Nephron (organoid): ENCODE measurements around the gene GBP1.
"Not testable (repeated sequence)": the region's sequence is repeated elsewhere in the genome, so short reads cannot be mapped to it uniquely, and the experiment has no call there.

Source experiments
- H3K27ac Mint-ChIP-seq, 3 experiments: 2 replicates each; pipeline ENCODE4 v1.8.0; 2020; ENCODE audit warnings: mixed read lengths in 3 of 3, mild to moderate bottlenecking in 2 of 3, moderate library complexity in 1 of 3
- H3K27me3 Mint-ChIP-seq: 2 replicates; pipeline ENCODE4 v1.8.0; 2021; ENCODE audit warnings: low read depth, mild to moderate bottlenecking, moderate library complexity, mixed read lengths
- H3K36me3 Mint-ChIP-seq: 2 replicates; pipeline ENCODE4 v1.8.0; 2020; ENCODE audit warnings: low read depth, mixed read lengths
- H3K4me1 Mint-ChIP-seq: 2 replicates; pipeline ENCODE4 v1.8.0; 2020; ENCODE audit warnings: mixed read lengths
- H3K4me3 Mint-ChIP-seq, 3 experiments: 2 replicates each; pipeline ENCODE4 v1.8.0; 2020; ENCODE audit warnings: mild to moderate bottlenecking in 3 of 3, mixed read lengths in 3 of 3, moderate library complexity in 2 of 3
- H3K9me3 Mint-ChIP-seq: 2 replicates; pipeline ENCODE4 v1.8.0; 2020; ENCODE audit warnings: mixed read lengths
- TF ChIP-seq, protein P1 (sequence below), 3 experiments: fragments of 200-600 bp; sonication (generic); IDR thresholded peaks; one replicate each; pipeline ENCODE4 v1.5.0; 2021; ENCODE audit warnings: antibody characterized with exemption in 3 of 3; ENCODE audit not compliant: unreplicated experiment in 3 of 3

Gene GBP1

DNA sequence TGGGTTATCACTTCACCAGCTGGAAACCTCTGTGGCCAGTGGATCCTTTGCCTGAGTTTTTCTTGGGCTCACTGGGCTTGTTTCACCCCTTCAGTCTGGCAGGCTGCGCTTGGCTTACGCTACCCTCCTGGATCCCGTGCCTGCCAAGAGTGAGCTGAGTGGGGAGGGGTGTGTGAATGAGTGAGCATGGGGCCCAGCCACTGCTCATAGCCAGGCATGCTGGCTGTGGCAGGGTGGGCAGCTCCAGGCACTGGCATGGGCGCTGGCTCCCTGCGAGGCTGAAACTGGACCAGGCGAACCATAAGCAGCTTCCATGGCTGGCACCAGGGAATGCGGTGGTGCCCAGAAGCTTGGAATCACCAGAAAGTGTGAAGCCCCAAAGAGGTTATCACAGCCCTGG lies 22.5 kb downstream of the GBP1 start:
- H3K36me3 Mint-ChIP-seq = no peaks in the 10 kb centered on the region
- TF ChIP-seq, protein P1, sequence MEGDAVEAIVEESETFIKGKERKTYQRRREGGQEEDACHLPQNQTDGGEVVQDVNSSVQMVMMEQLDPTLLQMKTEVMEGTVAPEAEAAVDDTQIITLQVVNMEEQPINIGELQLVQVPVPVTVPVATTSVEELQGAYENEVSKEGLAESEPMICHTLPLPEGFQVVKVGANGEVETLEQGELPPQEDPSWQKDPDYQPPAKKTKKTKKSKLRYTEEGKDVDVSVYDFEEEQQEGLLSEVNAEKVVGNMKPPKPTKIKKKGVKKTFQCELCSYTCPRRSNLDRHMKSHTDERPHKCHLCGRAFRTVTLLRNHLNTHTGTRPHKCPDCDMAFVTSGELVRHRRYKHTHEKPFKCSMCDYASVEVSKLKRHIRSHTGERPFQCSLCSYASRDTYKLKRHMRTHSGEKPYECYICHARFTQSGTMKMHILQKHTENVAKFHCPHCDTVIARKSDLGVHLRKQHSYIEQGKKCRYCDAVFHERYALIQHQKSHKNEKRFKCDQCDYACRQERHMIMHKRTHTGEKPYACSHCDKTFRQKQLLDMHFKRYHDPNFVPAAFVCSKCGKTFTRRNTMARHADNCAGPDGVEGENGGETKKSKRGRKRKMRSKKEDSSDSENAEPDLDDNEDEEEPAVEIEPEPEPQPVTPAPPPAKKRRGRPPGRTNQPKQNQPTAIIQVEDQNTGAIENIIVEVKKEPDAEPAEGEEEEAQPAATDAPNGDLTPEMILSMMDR (IDR thresholded peaks at IDR 0.05; ENCODE audit: unreplicated experiment in 3 of 3) = no peak
- peaks cover 2% of the 10 kb centered on the region for H3K9me3 Mint-ChIP-seq
- H3K4me3 Mint-ChIP-seq = no peak overlapping the region
- no peaks in the 10 kb centered on the region for H3K4me1 Mint-ChIP-seq
- H3K27me3 Mint-ChIP-seq = no peaks in the 10 kb centered on the region
- H3K27ac Mint-ChIP-seq = no peak overlapping the region

- no peaks in the 10 kb centered on the region for H3K36me3 Mint-ChIP-seq
- no peak overlapping the region for H3K4me3 Mint-ChIP-seq
- TF ChIP-seq, protein P1 (IDR thresholded peaks at IDR 0.05; ENCODE audit: unreplicated experiment in 3 of 3) = no peak
- H3K27me3 Mint-ChIP-seq = no peaks in the 10 kb centered on the region
- peaks cover 2% of the 10 kb centered on the region for H3K9me3 Mint-ChIP-seq
- H3K4me1 Mint-ChIP-seq = no peaks in the 10 kb centered on the region
- no peak overlapping the region for H3K27ac Mint-ChIP-seq
Measured at GRCh38 chr1:89041721-89042120, 23.3 kb downstream of the GBP1 start.

GRCh38 chr1:89041119-89041641 lies 23.8 kb downstream of the GBP1 start:
- no peak overlapping the region for H3K4me3 Mint-ChIP-seq
- no peaks in the 10 kb centered on the region for H3K4me1 Mint-ChIP-seq
- H3K9me3 Mint-ChIP-seq = peaks cover 2% of the 10 kb centered on the region
- TF ChIP-seq, protein P1 (IDR thresholded peaks at IDR 0.05; ENCODE audit: unreplicated experiment in 3 of 3) = no peak
- H3K27ac Mint-ChIP-seq = no peak overlapping the region
- H3K36me3 Mint-ChIP-seq = no peaks in the 10 kb centered on the region
- H3K27me3 Mint-ChIP-seq = no peaks in the 10 kb centered on the region

DNA sequence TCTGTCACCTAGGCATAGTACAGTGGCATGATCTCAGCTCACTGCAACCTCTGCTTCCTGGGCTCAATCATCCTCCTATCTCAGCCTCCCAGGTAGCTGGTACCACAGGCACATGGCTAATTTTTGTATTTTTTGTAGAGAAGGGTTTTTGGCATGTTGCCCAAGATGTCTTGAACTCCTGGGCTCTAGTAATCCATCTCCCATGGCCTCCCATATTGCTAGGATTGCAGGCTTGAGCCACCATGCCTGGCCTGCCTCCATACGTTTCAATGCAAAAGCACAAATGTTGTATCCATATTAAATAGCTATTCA lies 24.7 kb downstream of the GBP1 start:
- H3K27me3 Mint-ChIP-seq = no peaks in the 10 kb centered on the region
- no peak overlapping the region for H3K27ac Mint-ChIP-seq
- TF ChIP-seq, protein P1 (IDR thresholded peaks at IDR 0.05; ENCODE audit: unreplicated experiment in 3 of 3) = no peak
- H3K4me1 Mint-ChIP-seq = no peaks in the 10 kb centered on the region
- H3K9me3 Mint-ChIP-seq = peaks cover 2% of the 10 kb centered on the region
- H3K4me3 Mint-ChIP-seq = no peak overlapping the region
- no peaks in the 10 kb centered on the region for H3K36me3 Mint-ChIP-seq

- H3K36me3 Mint-ChIP-seq = no peaks in the 10 kb centered on the region
- H3K27me3 Mint-ChIP-seq = no peaks in the 10 kb centered on the region
- H3K27ac Mint-ChIP-seq = no peak overlapping the region
- no peaks in the 10 kb centered on the region for H3K4me1 Mint-ChIP-seq
- H3K4me3 Mint-ChIP-seq = no peak overlapping the region
- TF ChIP-seq, protein P1 (IDR thresholded peaks at IDR 0.05; ENCODE audit: unreplicated experiment in 3 of 3) = no peak
- peaks cover 5% of the 10 kb centered on the region for H3K9me3 Mint-ChIP-seq
Measured at GRCh38 chr1:89037186-89037585, 27.8 kb downstream of the GBP1 start.

DNA sequence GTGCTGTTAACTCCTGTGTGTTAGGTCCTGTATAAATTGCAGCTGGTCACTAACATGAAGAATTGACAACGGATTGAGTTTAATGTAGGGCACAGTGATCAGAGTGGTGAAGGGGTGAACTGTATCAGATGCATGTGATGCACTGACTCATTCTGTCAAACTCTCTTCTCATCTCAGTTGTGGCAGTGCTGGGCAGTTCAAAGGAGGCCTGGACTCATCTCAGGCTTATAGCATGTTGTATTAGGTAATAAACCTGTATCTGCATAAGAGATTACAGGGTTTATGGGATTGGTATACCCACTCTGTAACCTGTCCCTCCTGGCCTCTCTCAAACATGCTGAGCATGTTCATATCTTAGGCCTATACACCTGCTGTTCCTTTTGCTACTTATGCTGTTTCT lies 29.9 kb downstream of the GBP1 start:
- Mint-ChIP-seq H3K36me3 (no peaks in the 10 kb centered on the region), H3K4me1 (no peaks in the 10 kb centered on the region), H3K27ac (no peak overlapping the region), H3K27me3 (no peaks in the 10 kb centered on the region), H3K9me3 (peaks cover 21% of the 10 kb centered on the region), H3K4me3 (no peak overlapping the region)
- TF ChIP-seq, protein P1 (IDR thresholded peaks at IDR 0.05; ENCODE audit: unreplicated experiment in 3 of 3) = no peak

DNA sequence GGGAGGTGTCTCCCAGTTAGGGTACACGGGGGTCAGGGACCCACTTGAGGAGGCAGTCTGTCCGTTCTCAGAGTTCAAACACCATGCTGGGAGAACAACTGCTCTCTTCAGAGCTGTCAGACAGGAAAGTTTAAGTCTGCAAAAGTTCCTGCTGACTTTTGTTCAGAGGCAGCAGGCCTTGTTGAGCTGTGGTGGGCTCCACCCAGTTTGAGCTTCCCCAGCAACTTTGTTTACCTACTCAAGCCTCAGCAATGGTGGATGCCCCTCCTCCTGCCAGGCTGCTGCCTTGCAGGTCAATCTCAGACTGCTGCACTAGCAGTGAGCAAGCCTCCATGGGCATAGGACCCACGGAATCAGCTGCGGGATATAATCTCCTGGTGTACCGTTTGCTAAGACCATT lies 31.0 kb downstream of the GBP1 start:
- not testable (repeated sequence) for H3K27ac Mint-ChIP-seq, H3K4me1 Mint-ChIP-seq

GRCh38 chr1:89029051-89029450 lies 36.0 kb downstream of the GBP1 start:
- not testable (repeated sequence) for H3K36me3 Mint-ChIP-seq, H3K4me1 Mint-ChIP-seq, H3K27me3 Mint-ChIP-seq, H3K27ac Mint-ChIP-seq, H3K4me3 Mint-ChIP-seq
- H3K9me3 Mint-ChIP-seq = peaks cover 28% of the 10 kb centered on the region

More for the DNA sequence above, 31.0 kb downstream of the GBP1 start:
- not testable (repeated sequence) for H3K27me3 Mint-ChIP-seq, H3K4me3 Mint-ChIP-seq, H3K36me3 Mint-ChIP-seq
- H3K9me3 Mint-ChIP-seq = peaks cover 23% of the 10 kb centered on the region
